GM18498 (cell line): ENCODE data around the gene CARM1.
A peak's percentile ranks its signal among the peaks of the same experiment; 100 is the strongest.
"Not testable (repeated sequence)": the region's sequence is repeated elsewhere in the genome, so short reads cannot be mapped to it uniquely, and the experiment has no call there.

ENCODE experiments used
- ATAC-seq: cut with Tn5 transposase; IDR thresholded peaks from one replicate; pipeline ENCODE4 v1.9.1; 2021; ENCODE audit warnings: mild to moderate bottlenecking, moderate library complexity; ENCODE audit not compliant: unreplicated experiment

CARM1 gene

DNA sequence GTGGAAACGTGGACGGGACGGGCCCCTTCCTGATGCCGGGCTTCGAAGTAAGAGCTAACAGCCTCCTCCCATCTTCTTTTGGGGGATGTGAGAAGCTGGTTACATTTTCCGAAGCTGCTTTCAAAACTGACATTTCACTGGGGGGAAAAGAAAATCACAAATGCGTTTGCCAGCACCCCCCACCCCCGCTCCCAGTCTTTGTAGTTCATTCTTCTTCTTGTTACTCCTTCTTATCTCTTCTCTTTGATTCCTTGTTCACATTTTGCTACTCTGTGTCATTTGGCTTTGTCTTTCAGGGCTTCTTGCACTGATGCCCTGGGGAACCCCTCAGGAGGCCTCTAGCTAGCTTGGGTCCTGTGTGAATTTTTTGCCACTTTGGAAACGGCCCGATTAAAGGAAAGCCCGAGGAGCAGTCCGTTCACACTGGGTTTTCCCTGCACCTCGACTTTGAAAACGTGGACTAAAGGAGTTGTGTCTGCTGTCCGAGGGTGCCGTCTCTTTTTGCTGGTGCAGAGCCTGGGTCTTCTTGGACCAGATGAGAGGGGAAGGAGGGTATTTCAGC lies 1.3 kb downstream of the CARM1 start:
- no peak for ATAC-seq

DNA sequence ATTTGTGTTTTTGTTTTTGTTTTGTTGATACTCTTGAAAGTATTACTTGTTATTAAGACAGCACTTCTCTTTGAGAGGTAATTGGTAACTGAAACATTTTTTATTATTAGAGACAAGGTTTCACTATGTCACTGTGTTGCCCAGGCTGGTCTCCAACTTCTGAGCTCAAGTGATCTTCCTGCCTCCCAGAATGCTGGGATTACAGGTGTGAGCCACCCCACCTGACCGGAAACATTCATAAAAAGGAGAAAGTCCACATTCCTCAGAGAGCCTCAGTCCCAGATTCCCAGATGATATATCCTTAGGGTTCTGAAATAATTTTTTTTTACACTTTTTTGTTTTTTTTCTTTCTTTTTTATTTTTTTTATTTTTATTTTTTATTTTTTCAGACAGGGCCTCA lies 2.7 kb downstream of the CARM1 start:
- no peak for ATAC-seq

DNA sequence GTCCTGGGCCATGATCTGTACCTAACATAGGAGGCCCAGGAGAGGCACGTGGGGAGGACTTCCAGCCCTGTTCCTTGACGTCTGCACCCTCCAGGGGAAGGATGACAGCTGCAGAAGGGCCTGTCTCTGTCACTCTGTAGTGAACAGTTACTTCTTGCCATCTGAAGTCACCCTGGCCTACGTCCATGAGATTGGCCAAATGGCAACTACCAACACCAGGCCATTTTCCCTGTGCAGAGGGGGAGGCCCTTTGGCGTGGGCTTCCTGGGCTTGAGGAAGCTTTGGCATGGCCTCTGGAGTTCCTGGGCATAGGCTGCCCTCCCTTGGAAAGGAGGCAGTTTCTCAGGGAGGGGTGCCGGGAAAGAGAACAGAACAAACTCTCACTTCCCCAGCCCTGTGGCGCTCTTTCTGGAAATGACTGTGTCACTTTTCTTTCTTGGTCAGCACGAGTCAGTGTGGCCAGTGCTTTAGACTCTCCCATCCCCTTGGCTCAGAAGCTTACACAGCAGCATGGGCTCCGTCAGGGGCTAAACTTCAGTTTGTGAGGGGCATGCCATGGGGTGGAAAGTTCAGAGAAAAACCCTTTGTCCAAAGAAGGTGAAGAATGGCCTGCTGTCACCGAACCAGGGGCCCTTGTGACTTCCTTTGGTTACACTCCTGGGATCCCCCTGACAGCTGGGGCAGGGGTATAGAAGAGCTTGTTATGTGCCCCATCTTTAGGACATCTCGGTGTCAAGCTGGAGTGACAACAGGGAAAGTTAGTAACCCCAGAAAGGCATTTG lies 5.3 kb downstream of the CARM1 start:
- ATAC-seq = peak; percentile 50

DNA sequence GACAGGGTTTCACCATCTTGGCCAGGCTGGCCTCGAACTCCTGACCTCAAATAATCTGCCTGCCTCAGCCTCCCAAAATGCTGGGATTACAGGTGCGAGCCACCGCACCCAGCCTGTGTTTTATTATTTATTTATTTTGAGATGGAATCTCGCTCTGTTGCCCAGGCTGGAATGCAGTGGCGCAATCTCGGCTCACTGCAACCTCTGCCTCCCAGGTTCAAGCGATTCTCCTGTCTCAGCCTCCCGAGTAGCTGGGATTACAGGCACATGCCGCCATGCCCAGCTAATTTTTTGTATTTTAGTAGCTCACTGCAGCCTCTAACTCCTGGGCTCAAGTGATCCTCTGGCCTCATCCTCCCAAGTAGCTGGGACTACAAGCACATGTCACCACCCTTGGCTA lies 6.3 kb downstream of the CARM1 start:
- not testable (repeated sequence) for ATAC-seq

DNA sequence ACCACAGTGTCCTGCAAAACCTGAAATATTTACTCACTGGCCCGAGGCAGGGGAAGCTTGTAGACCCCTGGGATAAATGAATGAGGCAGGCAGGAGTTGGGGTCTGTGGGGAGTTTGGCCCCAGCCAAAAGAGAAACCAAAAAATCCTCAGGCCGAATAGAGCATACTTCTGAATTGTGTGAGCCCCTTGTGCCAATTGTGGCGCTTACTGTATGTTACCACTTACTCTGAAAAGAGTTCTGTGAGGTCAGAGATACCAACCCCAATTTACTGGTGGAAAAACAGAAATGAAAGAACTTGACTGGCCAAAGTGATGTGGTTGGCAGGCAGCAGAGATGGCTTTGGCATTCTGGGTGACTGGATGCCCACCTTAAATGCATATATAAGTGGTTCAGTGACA lies 6.9 kb downstream of the CARM1 start:
- no peak for ATAC-seq

DNA sequence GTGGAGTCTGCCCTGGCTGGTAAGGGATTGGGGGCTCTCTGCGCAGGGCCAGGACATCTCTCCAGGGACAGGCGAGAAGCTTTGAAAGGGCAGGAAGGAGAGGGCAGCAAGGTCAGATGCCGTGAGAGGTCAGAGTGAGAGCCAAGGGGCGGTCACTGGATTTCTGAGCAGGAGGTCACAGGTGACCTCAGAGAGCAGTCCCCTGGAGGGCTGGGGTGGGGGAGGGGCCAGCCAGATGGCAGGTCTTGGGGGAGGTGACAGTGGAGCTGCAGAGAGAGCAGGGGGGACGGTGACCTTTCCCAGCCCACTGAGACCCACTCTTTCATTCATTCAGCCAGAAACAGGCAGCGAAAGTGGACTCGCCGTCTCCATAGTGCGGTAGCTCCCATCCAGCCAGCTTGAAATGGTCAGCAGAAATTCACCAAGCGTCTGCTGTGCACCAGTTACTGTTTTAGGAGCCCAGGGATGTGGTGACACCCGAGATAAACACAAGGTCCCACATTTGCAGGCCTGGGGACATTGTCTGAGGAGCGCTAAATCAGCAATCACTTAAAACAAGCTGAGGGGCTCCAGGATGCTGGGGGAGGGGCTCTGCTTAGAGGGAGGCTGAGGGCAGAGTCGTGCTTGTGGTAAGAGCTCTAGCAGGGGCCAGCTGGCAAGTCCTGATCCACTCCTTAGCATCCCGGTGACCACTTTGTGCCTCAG lies 10.2 kb downstream of the CARM1 start:
- ATAC-seq = no peak

DNA sequence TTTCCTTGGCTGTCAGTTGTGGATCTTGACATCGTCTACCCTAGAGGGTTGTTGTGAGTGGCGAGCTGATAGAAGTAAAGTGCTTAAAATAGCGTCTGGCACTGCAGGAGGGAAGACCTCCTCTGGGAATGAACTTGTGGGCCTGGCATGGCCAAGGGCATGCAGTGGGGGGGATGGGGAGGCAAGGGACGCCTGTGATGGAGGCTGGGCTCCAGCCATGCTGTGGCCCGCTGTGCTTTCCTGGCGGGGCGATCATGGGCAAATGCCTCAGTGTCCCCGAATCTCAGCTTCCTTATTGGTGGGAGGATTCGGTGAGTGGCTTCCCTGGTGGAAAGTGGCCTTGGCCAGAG lies 10.7 kb downstream of the CARM1 start:
- ATAC-seq = no peak

DNA sequence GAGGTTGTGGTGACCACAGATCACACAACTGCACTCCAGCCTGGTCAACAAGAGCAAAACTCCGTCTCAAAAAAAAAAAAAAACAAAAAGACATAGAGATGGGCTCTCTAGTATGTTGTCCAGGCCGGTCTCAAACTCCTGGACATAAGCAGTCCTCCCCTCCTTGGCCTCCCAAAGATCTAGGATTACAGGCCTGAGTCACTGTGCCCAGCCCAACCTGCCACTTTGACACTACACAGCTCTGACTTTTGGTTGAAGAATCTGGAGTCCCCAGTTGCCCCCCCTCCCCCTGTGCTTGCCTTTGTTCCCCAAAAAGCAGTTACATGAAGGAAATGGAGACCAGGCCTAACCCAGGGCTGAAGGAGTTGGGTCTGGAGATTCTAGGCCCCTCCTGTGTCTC lies 12.9 kb downstream of the CARM1 start:
- no peak for ATAC-seq

DNA sequence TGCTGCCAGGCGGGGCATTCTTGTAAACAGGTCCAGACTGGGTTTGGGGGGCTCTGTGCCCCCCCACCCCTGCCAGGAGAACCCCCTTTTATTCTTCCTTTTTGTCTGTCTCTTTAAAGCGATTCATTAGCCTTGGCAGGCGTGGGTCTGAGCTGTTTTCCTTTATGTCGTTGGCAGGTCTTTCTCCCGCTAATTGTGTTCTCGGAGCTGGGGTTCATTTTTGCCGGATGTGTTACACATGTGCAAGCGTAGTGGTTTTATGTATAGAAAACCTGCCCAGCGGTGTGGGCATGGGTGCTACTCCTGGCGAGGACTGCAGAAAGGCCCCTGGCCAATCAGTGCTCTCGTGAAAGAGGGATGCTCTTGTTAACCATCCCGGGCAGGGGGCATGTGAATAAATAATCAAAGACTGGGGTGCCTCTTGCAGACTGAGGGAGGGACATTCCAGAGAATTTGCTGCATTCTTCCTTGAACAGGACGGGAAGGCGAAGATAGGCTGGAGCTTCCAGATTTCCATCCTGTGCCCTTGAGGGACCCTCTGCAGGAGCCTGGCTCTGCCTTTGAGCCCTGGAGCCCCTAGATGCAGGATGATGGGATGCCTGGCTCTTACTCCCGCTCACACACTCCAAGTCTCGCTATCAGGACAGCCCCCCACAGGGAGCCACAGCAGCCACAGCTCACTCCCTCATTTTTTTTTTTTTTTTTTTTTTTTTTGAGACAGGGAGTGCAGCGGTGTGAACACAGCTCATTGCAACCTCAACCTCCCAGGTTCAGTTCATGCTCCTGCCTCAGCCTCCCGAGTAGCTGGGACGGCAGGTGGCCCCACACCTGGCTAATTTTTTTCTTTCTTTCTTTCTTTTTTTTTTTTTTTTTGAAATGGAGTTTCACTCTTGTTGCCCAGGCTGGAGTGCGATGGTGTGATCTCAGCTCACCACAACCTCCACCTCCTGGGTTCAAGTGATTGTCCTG lies 14.1 kb downstream of the CARM1 start:
- ATAC-seq = no peak

DNA sequence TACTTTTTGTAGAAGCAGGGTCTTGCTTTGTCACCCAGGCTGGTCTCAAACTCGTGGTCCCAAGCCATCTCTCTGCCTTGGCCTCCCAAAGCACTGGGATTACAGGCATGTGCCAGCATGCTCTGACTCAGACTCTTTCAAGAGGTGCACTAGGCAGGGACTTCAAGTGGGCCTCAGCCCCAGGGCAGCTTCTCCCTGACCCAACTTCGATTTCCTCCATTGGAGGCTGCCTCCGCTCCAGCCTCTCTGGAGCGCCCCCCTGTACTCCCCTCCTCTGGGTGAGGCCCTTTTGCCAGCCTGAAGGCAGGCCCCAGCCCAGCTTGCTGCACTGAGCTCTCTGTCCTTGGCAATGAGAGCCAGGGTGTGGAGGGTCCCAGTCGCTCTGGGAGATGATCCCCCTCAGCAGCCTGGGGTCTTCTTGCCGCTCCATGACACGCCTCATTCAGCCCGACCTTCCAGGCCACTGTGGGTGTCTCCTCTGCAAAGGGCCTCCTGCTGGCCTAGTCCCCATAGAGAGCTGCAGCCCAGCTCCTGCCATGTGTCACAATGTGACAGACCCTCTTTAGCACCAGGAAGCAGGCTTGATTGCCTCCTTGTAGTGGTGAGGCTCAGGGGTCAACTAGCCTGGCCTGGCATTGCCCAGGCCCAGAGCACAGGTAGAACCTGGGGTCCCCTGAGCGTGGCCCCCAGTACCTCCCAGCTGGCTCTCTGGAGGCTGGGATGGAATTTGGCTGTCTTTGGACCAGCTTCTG lies 16.4 kb downstream of the CARM1 start:
- ATAC-seq = no peak

DNA sequence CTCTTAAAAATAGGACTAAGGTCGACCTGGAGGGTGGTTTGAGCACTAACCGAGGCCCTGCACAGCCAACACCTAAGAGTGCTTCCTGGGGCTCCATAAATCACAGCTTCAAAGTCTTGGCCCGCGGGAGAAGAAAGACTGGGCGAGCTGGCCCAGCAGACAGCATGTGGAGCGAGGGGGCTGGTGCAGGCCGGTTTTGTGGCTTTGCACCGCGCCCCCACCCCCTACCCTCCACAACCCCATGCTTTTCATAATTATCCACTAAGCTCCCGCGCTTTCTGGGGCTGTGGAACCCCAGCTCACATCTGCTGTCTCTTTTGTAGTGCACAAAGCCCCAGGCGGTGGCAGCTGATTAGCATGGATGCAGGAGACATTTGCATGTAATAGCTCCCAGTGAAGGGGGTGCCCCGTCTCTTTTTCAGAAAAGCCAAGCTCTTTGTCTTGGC lies 17.1 kb downstream of the CARM1 start:
- ATAC-seq = no peak

DNA sequence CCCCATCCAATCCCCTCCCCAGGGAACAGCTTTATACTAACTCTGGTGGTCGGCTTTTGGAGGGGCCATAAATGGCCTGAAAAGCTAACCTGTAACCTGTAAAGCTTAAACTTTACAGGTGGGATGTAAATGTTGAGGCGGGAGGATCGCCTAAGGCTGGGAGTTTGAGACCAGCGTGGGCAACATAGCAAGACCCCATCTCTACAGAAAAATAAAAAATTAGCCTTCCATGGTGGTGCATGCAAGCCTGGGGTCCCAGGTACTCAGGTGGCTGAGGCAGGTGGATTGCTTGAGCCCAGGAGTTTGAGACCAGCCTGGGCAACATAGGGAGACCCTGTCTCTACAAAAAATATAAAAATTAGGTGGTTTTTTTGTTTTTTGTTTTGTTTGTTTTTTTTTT lies 18.5 kb downstream of the CARM1 start:
- no peak for ATAC-seq

DNA sequence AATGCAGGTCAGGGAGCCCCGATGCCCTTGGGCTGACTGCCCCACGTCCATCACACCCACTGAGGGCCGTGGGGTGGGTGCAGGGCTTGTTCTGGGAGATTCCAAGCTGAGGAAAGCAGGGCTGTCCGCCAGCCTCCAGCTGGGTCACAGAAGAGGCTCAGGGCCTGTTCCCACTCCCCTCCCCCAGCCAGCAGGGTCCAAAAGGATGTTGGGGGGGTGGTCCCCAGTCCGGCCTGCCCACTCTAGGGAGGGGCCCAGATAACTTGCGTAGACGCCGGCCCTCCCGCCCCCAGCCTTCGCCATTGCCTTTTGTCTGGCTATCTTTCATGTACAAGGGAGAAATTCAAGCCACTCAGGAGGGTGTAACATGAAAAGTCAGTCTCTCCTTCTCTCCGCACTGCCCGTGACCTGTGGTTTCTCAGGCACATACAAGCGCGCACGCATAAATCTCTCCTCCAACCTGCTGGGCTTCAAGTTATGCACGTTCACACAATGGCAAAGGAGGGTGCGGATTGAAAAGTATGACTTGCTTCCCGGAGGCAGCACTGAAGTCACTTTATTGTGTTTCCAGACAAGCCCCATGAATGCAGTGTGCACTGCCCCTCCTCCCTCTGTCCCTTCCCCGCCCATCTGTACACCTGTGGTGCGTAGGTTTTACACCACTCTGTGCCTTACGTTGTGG lies 20.2 kb downstream of the CARM1 start:
- no peak for ATAC-seq

DNA sequence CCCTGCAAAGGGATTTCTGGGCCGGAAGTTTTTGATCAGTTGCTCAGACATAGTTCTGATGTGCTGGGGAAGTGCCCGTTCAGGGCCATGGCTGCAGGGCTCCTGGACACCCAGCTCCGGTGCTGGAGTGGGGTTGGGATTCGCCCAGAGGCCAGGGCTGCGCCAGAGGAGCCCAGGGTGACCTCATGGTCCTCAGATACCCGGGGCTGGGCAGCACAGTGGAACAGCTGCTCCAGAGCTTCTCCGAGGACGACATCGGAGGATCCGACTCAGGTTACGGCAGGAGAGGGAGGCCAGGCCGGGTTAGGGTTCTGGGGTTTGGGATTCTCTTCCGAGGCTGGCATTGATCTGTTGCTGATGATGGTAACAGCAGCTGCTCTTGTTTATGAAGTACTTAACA lies 20.9 kb downstream of the CARM1 start:
- no peak for ATAC-seq

DNA sequence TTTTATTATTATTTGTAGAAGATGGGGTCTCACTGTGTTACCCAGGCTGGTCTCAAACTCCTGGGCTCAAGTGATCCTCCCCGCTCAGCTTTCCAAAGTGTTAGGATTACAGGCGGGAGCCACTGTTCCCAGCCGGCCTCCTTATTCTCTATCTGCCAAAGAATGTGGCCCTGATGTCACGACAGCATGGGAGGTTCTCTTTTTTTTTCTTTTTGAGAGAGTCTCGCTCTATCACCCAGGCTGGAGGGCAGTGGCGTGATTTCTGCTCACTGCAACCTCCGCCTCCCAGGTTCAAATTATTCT lies 23.5 kb downstream of the CARM1 start:
- ATAC-seq = no peak

DNA sequence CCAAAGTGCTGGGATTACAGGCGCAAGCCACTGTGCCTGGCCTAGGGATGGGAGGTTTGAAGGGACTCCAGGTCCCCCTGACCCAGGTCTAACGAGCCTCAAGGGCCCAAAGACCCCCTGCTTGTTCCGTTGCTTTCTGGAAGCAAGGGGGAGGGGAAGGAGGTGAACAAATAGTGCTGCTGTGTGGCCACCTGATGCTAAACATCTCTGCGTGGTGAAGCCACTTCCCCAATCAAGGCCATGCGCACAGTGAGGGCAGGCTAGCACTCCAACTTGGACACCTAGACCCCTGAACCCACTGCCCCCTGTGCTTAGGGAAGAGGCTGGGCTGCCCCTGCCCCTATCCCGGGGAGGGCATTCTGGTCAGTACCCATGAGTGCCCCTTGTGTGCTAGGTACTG lies 24.0 kb downstream of the CARM1 start:
- ATAC-seq = no peak

DNA sequence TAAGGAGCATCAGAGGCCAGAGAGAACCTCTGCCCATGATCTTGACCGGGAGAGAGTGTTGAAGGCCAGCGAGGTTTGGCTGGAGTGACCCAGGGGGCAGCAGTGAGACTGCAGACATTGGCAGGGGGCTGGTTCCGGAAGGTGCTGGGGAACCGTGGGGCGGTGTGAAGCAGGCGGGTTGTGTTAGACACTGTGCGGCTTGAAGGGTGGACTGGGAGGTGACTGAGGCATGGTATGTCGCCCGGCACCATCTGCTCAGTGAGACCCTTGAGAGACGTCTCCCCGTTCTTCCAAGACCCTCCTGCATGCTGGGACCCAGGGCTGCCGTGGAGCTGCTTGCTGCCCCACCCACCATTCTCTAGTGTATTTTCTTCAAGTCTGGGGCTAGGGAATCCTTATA lies 24.6 kb downstream of the CARM1 start:
- no peak for ATAC-seq

DNA sequence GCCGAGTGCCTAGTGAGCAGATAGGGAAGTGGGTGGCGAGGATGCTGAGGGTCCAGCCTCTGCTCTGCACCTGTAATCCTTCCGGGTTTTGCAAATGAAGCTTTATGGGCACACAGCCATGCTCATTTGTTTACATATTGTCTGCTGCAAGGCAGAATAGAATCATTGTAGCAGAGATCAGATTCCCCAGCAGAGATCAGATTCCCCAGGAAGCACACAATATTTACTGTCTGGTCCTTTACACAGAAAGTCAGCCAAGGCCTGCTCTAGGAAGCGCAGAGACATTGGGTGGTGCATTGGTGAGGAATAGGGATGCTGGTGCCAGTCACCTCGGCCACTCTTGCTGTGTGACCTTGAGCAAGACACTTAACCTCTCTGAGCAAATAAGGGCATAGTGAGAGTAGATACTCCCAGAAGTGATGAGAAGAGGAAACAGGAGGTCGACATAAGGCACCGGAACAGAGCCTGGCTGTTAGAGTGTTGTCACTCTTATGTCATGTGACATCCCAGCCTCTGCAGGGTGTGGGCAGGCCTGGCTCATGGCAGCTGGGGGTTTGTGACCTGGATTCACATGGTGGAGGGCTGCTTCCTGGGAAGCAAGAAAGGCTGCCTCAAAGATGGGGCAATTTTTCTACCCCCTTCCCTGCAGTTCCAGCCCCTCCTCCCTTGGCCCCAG lies 25.6 kb downstream of the CARM1 start:
- no peak for ATAC-seq

DNA sequence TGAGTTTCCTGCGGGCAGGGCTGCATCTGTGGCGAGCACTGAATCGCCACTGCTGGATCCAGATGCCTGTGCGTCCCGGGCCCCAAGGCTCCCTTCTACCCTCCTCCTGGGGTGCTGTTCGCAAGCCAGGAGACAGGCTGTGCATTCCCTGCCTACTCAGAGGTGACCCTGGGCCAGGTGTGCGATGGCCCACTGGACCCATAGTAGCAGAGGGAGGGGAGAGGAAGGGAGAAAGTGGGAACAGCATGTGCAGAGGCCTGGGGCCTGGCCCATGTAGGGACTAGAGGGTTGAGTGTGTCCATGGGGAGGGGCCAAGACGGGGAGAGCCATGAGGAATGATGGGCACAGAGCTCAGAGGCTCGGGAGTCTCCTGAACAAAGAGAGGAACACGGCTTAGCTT lies 27.3 kb downstream of the CARM1 start:
- no peak for ATAC-seq
